Measurements from ENCODE around the gene GCFC2. TPM values are rescaled to one million over a fixed set of nuclear protein-coding genes. Genes with fewer than 3 reads are reported as not detected.
A peak's percentile ranks its signal among the peaks of the same experiment; 100 is the strongest.

GCFC2 gene
- total and polyA plus RNA-seq, 2 of the 13 experiments (the other 11 are each of a cell fraction or from before 2014, with no cell fraction given), result 26.8 to 49.0 TPM

GRCh38 chr2:75646583-75647425, 63.9 kb downstream of the GCFC2 start, which contains the start of gene MRPL19 (continued):
- TF ChIP-seq, protein P1, sequence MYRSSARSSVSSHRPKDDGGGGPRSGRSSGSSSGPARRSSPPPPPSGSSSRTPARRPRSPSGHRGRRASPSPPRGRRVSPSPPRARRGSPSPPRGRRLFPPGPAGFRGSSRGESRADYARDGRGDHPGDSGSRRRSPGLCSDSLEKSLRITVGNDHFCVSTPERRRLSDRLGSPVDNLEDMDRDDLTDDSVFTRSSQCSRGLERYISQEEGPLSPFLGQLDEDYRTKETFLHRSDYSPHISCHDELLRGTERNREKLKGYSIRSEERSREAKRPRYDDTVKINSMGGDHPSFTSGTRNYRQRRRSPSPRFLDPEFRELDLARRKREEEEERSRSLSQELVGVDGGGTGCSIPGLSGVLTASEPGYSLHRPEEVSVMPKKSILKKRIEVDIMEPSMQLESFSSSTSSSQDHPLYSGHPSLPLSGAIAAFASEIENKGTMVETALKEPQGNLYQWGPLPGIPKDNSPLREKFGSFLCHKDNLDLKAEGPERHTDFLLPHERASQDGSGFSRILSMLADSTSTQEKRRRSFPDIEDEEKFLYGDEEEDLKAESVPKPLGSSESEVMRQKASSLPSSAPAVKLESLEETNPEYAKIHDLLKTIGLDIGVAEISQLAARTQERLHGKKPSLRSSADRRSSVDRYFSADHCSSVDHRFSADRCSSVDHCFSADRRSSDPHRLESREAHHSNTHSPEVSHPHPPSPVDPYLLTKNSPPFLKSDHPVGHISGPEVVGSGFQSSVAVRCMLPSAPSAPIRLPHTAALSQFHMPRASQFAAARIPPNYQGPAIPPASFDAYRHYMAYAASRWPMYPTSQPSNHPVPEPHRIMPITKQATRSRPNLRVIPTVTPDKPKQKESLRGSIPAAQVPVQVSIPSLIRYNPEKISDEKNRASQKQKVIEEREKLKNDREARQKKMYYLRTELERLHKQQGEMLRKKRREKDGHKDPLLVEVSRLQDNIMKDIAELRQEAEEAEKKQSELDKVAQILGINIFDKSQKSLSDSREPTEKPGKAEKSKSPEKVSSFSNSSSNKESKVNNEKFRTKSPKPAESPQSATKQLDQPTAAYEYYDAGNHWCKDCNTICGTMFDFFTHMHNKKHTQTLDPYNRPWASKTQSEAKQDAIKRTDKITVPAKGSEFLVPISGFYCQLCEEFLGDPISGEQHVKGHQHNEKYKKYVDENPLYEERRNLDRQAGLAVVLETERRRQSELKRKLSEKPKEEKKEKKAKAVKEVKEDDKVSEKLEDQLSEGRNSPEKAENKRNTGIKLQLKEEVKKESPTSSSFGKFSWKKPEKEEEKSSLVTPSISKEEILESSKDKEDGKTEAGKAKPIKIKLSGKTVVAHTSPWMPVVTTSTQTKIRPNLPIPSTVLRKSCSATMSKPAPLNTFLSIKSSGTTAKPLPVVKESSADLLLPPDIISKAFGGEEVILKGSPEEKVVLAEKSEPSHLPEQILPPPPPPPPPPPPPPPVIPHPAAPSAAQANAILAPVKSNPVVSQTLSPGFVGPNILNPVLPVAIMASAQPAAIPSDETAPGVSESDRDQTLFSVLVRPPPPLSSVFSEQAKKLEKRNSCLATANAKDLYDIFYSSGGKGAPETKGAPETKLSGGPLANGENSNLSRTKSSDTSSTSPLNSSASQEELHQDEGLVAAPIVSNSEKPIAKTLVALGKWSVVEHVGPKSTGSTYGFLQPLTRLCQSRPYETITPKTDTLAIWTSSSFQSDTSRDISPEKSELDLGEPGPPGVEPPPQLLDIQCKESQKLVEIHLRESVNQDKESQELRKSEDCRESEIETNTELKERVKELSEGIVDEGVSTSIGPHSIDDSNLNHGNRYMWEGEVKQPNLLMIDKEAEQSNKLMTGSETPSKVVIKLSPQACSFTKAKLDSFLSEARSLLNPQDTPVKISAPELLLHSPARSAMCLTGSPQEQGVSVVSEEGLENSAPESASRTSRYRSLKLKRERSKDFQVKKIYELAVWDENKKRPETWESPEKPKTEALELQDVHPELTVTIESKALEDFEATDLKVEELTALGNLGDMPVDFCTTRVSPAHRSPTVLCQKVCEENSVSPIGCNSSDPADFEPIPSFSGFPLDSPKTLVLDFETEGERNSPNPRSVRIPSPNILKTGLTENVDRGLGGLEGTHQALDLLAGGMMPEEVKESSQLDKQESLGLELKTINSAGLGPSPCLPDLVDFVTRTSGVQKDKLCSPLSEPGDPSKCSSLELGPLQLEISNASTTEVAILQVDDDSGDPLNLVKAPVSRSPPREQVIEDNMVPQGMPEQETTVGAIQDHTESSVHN (CRISPR knock-in tag; IDR thresholded peaks at IDR 0.05), result no peak
- TF ChIP-seq, protein P2, sequence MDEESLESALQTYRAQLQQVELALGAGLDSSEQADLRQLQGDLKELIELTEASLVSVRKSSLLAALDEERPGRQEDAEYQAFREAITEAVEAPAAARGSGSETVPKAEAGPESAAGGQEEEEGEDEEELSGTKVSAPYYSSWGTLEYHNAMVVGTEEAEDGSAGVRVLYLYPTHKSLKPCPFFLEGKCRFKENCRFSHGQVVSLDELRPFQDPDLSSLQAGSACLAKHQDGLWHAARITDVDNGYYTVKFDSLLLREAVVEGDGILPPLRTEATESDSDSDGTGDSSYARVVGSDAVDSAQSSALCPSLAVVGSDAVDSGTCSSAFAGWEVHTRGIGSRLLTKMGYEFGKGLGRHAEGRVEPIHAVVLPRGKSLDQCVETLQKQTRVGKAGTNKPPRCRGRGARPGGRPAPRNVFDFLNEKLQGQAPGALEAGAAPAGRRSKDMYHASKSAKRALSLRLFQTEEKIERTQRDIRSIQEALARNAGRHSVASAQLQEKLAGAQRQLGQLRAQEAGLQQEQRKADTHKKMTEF (CRISPR knock-in tag; IDR thresholded peaks at IDR 0.05), result peak; percentile 98
- TF ChIP-seq ZFYVE20 (CRISPR knock-in tag; IDR thresholded peaks at IDR 0.05; ENCODE audit: borderline replicate concordance, low read depth), result 0 out of 2 replicates have a peak, but pooled peaks have one; percentile 26
- TF ChIP-seq ZNF543 (CRISPR knock-in tag; IDR thresholded peaks at IDR 0.05), result peak; percentile 80
- TF ChIP-seq SETDB1 (CRISPR knock-in tag; IDR thresholded peaks at IDR 0.05; ENCODE audit: borderline replicate concordance), result no peak
- no peak for TF ChIP-seq PLRG1 (conservative IDR thresholded peaks at IDR 0.05)
- TF ChIP-seq TEAD3 (CRISPR knock-in tag; optimal IDR thresholded peaks at IDR 0.05; ENCODE audit: borderline replicate concordance), result peak; percentile 77
- TF ChIP-seq ZKSCAN1 (IDR thresholded peaks at IDR 0.05; ENCODE audit: low read length), result no peak
- peak; percentile 56; the same call in 1 of the 2 replicates for TF ChIP-seq ZIK1 (CRISPR knock-in tag; IDR thresholded peaks at IDR 0.05; ENCODE audit: borderline replicate concordance, low read depth)
- TF ChIP-seq ZNF382 (CRISPR knock-in tag; IDR thresholded peaks at IDR 0.05; ENCODE audit: borderline replicate concordance), result no peak
- peak; percentile 77 for TF ChIP-seq HDAC1 (CRISPR knock-in tag; IDR thresholded peaks at IDR 0.05)
- TF ChIP-seq ETV5 (CRISPR knock-in tag; IDR thresholded peaks at IDR 0.05; ENCODE audit: borderline replicate concordance), result peak; percentile 53
- TF ChIP-seq, protein P3, sequence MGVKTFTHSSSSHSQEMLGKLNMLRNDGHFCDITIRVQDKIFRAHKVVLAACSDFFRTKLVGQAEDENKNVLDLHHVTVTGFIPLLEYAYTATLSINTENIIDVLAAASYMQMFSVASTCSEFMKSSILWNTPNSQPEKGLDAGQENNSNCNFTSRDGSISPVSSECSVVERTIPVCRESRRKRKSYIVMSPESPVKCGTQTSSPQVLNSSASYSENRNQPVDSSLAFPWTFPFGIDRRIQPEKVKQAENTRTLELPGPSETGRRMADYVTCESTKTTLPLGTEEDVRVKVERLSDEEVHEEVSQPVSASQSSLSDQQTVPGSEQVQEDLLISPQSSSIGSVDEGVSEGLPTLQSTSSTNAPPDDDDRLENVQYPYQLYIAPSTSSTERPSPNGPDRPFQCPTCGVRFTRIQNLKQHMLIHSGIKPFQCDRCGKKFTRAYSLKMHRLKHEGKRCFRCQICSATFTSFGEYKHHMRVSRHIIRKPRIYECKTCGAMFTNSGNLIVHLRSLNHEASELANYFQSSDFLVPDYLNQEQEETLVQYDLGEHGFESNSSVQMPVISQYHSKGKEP (CRISPR knock-in tag; IDR thresholded peaks at IDR 0.05), result peak; percentile 61; the same call in 1 of the 2 replicates
- peak; percentile 38; the same call in 1 of the 2 replicates for TF ChIP-seq HMG20A (CRISPR knock-in tag; IDR thresholded peaks at IDR 0.05; ENCODE audit: borderline replicate concordance)
- no peak for TF ChIP-seq ZNF75D (CRISPR knock-in tag; IDR thresholded peaks at IDR 0.05; ENCODE audit: borderline replicate concordance)
- peak; percentile 58; the same call in 1 of the 2 replicates for TF ChIP-seq ZNF678 (CRISPR knock-in tag; IDR thresholded peaks at IDR 0.05)
